Prostate gland (tissue), 2 donors: ENCODE results near the gene PCDHB14.

ENCODE experiments used
- POLR2A ChIP-seq: fragments of 450-650 bp; IDR thresholded peaks from one replicate; pipeline ENCODE4 v1.6.1; 2016; ENCODE audit warnings: antibody characterized with exemption, mild to moderate bottlenecking
- POLR2AphosphoS5 ChIP-seq: sonication (generic); formaldehyde crosslinking; IDR thresholded peaks from one replicate; pipeline ENCODE4 v1.6.1; 2017; ENCODE audit warnings: antibody characterized with exemption
- TF ChIP-seq, protein P1 (sequence below), 4 experiments: fragments of 200-600 bp in 2 of 4; fragments of 450-650 bp in 2 of 4; sonication (generic) in 2 of 4; IDR thresholded peaks; 1 replicate in 3 of 4; 2 replicates in 1 of 4; pipeline ENCODE4 v1.5.1; 2016 to 2019; ENCODE audit warnings: antibody characterized with exemption in 4 of 4, mild to moderate bottlenecking in 2 of 4, moderate library complexity in 2 of 4

GRCh38 chr5:141180313-141180712 lies 42.8 kb upstream of the PCDHB14 start:
- TF ChIP-seq, protein P1, sequence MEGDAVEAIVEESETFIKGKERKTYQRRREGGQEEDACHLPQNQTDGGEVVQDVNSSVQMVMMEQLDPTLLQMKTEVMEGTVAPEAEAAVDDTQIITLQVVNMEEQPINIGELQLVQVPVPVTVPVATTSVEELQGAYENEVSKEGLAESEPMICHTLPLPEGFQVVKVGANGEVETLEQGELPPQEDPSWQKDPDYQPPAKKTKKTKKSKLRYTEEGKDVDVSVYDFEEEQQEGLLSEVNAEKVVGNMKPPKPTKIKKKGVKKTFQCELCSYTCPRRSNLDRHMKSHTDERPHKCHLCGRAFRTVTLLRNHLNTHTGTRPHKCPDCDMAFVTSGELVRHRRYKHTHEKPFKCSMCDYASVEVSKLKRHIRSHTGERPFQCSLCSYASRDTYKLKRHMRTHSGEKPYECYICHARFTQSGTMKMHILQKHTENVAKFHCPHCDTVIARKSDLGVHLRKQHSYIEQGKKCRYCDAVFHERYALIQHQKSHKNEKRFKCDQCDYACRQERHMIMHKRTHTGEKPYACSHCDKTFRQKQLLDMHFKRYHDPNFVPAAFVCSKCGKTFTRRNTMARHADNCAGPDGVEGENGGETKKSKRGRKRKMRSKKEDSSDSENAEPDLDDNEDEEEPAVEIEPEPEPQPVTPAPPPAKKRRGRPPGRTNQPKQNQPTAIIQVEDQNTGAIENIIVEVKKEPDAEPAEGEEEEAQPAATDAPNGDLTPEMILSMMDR (IDR thresholded peaks at IDR 0.05), result no peak
- no peak for TF ChIP-seq POLR2A
- no peak for TF ChIP-seq POLR2AphosphoS5
